Neural progenitor cell (in vitro differentiated cells): ENCODE data around the gene ZNF652. TPM values are rescaled to one million over a fixed set of nuclear protein-coding genes. Genes with fewer than 3 reads are reported as not detected.

Source experiments
- DNase-seq: peaks from one replicate; pipeline ENCODE4 v3.0.0-alpha.2; 2016; ENCODE audit warnings: low spot score
- H2AFZ ChIP-seq: fragments of 200-600 bp; sonication (generic); replicated peaks from 2 replicates; pipeline ENCODE4 v1.6.1; 2016; ENCODE audit warnings: antibody characterized with exemption
- H3F3A ChIP-seq: fragments of 200-600 bp; sonication (generic); 2 replicates; pipeline ENCODE4 v1.6.1; 2016; ENCODE audit warnings: antibody characterized with exemption, low read depth
- H3K27ac ChIP-seq: fragments of 200-600 bp; sonication (generic); 2 replicates; pipeline ENCODE4 v1.5.1; 2016; ENCODE audit warnings: mild to moderate bottlenecking
- H3K27me3 ChIP-seq: fragments of 200-600 bp; sonication (generic); 2 replicates; pipeline ENCODE4 v1.6.1; 2016; ENCODE audit warnings: mild to moderate bottlenecking, moderate library complexity
- H3K36me3 ChIP-seq: fragments of 200-600 bp; sonication (generic); 2 replicates; pipeline ENCODE4 v1.5.1; 2016
- H3K4me1 ChIP-seq: fragments of 200-600 bp; sonication (generic); 2 replicates; pipeline ENCODE4 v1.6.1; 2016; ENCODE audit warnings: mixed run types
- H3K4me2 ChIP-seq: fragments of 200-600 bp; sonication (generic); 2 replicates; pipeline ENCODE4 v1.6.1; 2016
- H3K4me3 ChIP-seq: fragments of 200-600 bp; sonication (generic); 2 replicates; pipeline ENCODE4 v1.5.1; 2016
- H3K79me2 ChIP-seq: fragments of 200-600 bp; sonication (generic); 2 replicates; pipeline ENCODE4 v1.6.1; 2016; ENCODE audit warnings: low read depth
- H3K9ac ChIP-seq: fragments of 200-600 bp; sonication (generic); 2 replicates; pipeline ENCODE4 v1.6.1; 2016
- H3K9me3 ChIP-seq: fragments of 200-600 bp; sonication (generic); 2 replicates; pipeline ENCODE4 v1.5.1; 2016; ENCODE audit warnings: low read depth
- H4K20me1 ChIP-seq: fragments of 200-600 bp; sonication (generic); 2 replicates; pipeline ENCODE4 v1.6.1; 2016; ENCODE audit warnings: low read depth
- H3K27ac Mint-ChIP-seq: 3 replicates; pipeline ENCODE4 v1.8.0; 2021; ENCODE audit warnings: mixed read lengths
- H3K27me3 Mint-ChIP-seq: 2 replicates; pipeline ENCODE4 v1.8.0; 2022; ENCODE audit warnings: low read depth, mild to moderate bottlenecking, inconsistent platforms, moderate library complexity, mixed read lengths; ENCODE audit not compliant: insufficient read depth
- H3K36me3 Mint-ChIP-seq: 3 replicates; pipeline ENCODE4 v1.8.0; 2021; ENCODE audit warnings: mixed read lengths
- H3K4me1 Mint-ChIP-seq: 3 replicates; pipeline ENCODE4 v1.8.0; 2021; ENCODE audit warnings: mixed read lengths
- H3K4me3 Mint-ChIP-seq: 3 replicates; pipeline ENCODE4 v1.8.0; 2021; ENCODE audit warnings: mild to moderate bottlenecking, moderate library complexity, mixed read lengths
- H3K9me3 Mint-ChIP-seq: 3 replicates; pipeline ENCODE4 v1.8.0; 2020; ENCODE audit warnings: mixed read lengths
- EZH2 ChIP-seq: fragments of 200-600 bp; sonication (generic); IDR thresholded peaks from 2 replicates; pipeline ENCODE4 v1.6.1; 2017; ENCODE audit warnings: antibody characterized with exemption, mild to moderate bottlenecking, moderate library complexity
- EZH2phosphoT487 ChIP-seq: fragments of 200-600 bp; sonication (generic); IDR thresholded peaks from 2 replicates; pipeline ENCODE4 v1.6.1; 2017; ENCODE audit warnings: antibody characterized with exemption
- total RNA-seq: library from RNA; depleted of rRNA; stranded (reverse); fragments of >200 nt; gene quantifications from 2 replicates; pipeline ENCODE4 v1.2.3, GENCODE V29; 2015; ENCODE audit warnings: low replicate concordance
- TF ChIP-seq, protein P1 (sequence below): fragments of 200-600 bp; sonication (generic); IDR thresholded peaks from 2 replicates; pipeline ENCODE4 v1.5.1; 2017; ENCODE audit warnings: antibody characterized with exemption, mild to moderate bottlenecking

ZNF652 gene
- total RNA-seq, 1 donor from 2014 or later, result 55.7 TPM

DNA sequence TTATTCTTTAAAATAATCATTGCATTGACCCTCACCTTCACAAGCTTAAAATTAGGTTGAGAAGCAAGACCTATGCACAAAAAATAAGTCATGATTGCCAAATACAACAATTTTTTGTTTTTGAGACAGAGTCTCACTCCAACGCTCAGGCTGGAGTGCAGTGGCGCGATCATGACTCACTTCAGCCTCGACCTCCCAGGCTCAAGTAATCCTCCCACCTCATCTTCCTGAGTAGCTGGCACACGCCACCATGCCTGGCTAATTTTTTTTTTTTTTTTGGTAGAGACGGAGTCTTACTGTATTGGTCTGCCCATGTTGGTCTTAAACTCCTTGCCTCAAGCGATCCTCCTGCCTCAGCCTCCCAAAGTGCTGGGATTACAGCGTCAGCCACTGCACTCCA lies 24.2 kb downstream of the ZNF652 start:
- Mint-ChIP-seq H3K9me3 (no peaks in the 10 kb centered on the region), H3K27me3 (peaks cover 4% of the 10 kb centered on the region), H3K4me1 (peaks cover 14% of the 10 kb centered on the region), H3K36me3 (peaks cover 2% of the 10 kb centered on the region), H3K4me3 (no peak overlapping the region), H3K27ac (no peak overlapping the region)
- Histone ChIP-seq H3K4me2 (no peak overlapping the region), H3F3A (no peaks in the 10 kb centered on the region), H3K36me3 (no peaks in the 10 kb centered on the region), H4K20me1 (peaks cover 48% of the 10 kb centered on the region), H3K4me3 (no peak overlapping the region), H3K27me3 (no peaks in the 10 kb centered on the region), H3K9ac (no peak overlapping the region), H3K27ac (no peak overlapping the region), H3K79me2 (peaks cover 89% of the 10 kb centered on the region), H3K4me1 (peaks cover 3% of the 10 kb centered on the region), H2AFZ (no peak overlapping the region), H3K9me3 (no peaks in the 10 kb centered on the region)
- no peak for DNase-seq
- TF ChIP-seq, protein P1, sequence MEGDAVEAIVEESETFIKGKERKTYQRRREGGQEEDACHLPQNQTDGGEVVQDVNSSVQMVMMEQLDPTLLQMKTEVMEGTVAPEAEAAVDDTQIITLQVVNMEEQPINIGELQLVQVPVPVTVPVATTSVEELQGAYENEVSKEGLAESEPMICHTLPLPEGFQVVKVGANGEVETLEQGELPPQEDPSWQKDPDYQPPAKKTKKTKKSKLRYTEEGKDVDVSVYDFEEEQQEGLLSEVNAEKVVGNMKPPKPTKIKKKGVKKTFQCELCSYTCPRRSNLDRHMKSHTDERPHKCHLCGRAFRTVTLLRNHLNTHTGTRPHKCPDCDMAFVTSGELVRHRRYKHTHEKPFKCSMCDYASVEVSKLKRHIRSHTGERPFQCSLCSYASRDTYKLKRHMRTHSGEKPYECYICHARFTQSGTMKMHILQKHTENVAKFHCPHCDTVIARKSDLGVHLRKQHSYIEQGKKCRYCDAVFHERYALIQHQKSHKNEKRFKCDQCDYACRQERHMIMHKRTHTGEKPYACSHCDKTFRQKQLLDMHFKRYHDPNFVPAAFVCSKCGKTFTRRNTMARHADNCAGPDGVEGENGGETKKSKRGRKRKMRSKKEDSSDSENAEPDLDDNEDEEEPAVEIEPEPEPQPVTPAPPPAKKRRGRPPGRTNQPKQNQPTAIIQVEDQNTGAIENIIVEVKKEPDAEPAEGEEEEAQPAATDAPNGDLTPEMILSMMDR, result no peak
- TF ChIP-seq EZH2phosphoT487 (no peak), EZH2 (no peak)

DNA sequence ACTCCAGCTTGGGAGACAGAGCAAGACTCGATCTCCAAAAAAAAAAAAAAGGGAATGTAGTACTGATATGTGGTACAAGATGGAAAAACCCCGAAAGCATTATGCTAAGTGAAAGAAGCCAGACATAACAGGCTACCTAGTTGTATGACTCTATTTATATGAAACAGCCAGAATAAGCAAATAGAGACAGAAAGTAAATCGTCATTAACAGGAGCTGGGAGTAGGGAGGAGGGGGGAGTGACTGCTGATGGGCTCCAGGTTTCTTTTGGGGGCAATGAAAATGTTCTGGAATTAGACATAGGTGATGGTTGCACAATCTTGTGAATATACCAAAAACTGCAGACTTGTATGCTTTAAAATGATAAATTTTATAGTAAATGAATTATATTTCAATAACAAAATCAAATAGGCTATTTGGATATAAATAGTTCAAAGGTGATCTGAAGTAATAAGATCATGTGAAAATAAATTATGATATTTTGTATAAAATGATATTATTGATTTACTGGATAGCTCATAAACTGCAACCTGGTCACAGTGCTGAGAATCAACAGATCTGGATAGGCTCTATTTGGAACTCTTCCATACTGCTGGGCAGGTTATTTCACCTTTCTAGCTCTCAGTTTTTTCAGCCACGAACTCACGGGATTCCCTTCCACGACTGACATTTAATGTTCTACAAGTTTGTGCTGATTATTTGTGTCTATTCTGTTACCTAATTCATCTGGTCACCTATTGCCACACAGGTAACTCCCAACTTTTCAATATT lies 27.1 kb downstream of the ZNF652 start:
- no peak overlapping the region for H3K9ac ChIP-seq
- peaks cover 82% of the 10 kb centered on the region for H3K79me2 ChIP-seq
- no peak overlapping the region for H3K27ac Mint-ChIP-seq
- TF ChIP-seq EZH2phosphoT487 (no peak), EZH2 (no peak)
- TF ChIP-seq, protein P1, result no peak
- H3K4me3 ChIP-seq, result no peak overlapping the region
- peaks cover 9% of the 10 kb centered on the region for H3K4me1 Mint-ChIP-seq
- DNase-seq, result no peak
- no peak overlapping the region for H3K4me3 Mint-ChIP-seq
- H3K4me1 ChIP-seq, result peaks cover 3% of the 10 kb centered on the region
- no peaks in the 10 kb centered on the region for H3F3A ChIP-seq
- no peaks in the 10 kb centered on the region for H3K9me3 Mint-ChIP-seq
- no peaks in the 10 kb centered on the region for H3K27me3 ChIP-seq
- peaks cover 2% of the 10 kb centered on the region for H3K36me3 Mint-ChIP-seq
- H4K20me1 ChIP-seq, result peaks cover 36% of the 10 kb centered on the region
- no peak overlapping the region for H3K27ac ChIP-seq
- peaks cover 4% of the 10 kb centered on the region for H3K27me3 Mint-ChIP-seq
- H3K9me3 ChIP-seq, result no peaks in the 10 kb centered on the region
- H2AFZ ChIP-seq, result no peak overlapping the region
- no peaks in the 10 kb centered on the region for H3K36me3 ChIP-seq
- H3K4me2 ChIP-seq, result no peak overlapping the region

DNA sequence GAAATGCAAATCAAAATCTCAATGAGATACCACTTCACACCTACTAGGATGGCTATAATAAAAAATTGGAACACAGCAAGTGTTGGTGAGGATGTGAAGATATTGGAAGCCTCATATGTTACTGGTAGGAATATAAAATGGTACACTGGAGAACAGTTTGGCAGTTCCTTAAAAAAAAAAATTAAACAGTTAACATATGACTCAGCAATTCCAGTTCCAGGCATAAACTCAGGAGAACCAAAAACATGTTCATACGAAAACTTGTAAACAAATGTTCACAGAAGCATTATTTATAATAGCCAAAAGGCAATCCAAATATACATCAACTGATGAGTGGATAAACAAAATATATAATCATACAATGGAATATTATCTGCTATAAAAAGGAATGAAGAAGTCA lies 28.2 kb downstream of the ZNF652 start:
- no peak overlapping the region for H3K9ac ChIP-seq
- Mint-ChIP-seq H3K27ac (no peak overlapping the region), H3K9me3 (no peaks in the 10 kb centered on the region), H3K27me3 (peaks cover 4% of the 10 kb centered on the region), H3K4me3 (no peak overlapping the region), H3K4me1 (peaks cover 3% of the 10 kb centered on the region), H3K36me3 (peaks cover under 1% of the 10 kb centered on the region)
- peaks cover 84% of the 10 kb centered on the region for H3K79me2 ChIP-seq
- no peaks in the 10 kb centered on the region for H3K27me3 ChIP-seq
- no peak overlapping the region for H3K4me2 ChIP-seq
- H3K27ac ChIP-seq, result no peak overlapping the region
- no peak for DNase-seq
- peaks cover 2% of the 10 kb centered on the region for H3K4me1 ChIP-seq
- TF ChIP-seq, protein P1, result no peak
- TF ChIP-seq EZH2 (no peak), EZH2phosphoT487 (no peak)
- H3K36me3 ChIP-seq, result no peaks in the 10 kb centered on the region
- H3K4me3 ChIP-seq, result no peak overlapping the region
- no peaks in the 10 kb centered on the region for H3K9me3 ChIP-seq
- no peaks in the 10 kb centered on the region for H3F3A ChIP-seq
- H4K20me1 ChIP-seq, result peaks cover 34% of the 10 kb centered on the region
- no peak overlapping the region for H2AFZ ChIP-seq
